HG03108 (cell line): ENCODE results near the gene ELAPOR2.
"Not testable (repeated sequence)": the region's sequence is repeated elsewhere in the genome, so short reads cannot be mapped to it uniquely, and the experiment has no call there.

Experiments
- ATAC-seq: cut with Tn5 transposase; IDR thresholded peaks from one replicate; pipeline ENCODE4 v1.9.1; 2021; ENCODE audit warnings: moderate library complexity; ENCODE audit not compliant: unreplicated experiment

The ELAPOR2 gene

GRCh38 chr7:87059525-87060287 lies at the start of gene ELAPOR2:
Gene ELAPOR2, minus strand, starts transcription at chr7:87059654. Its CDS starts 141 bp downstream, at chr7:87059513.
- peak; percentile 97 for ATAC-seq

- ATAC-seq, result no peak
These were observed 48.7 kb upstream of the ELAPOR2 start for GRCh38 chr7:87107949-87108776.

- no peak for ATAC-seq
These were observed 47.6 kb upstream of the ELAPOR2 start for GRCh38 chr7:87106974-87107612.

GRCh38 chr7:87105401-87105800 lies 45.9 kb upstream of the ELAPOR2 start:
- ATAC-seq, result no peak

- ATAC-seq, result no peak
These were observed 40.9 kb upstream of the ELAPOR2 start for GRCh38 chr7:87100326-87100725.

- not testable (repeated sequence) for ATAC-seq
These were observed 37.9 kb upstream of the ELAPOR2 start for GRCh38 chr7:87097375-87097774.

GRCh38 chr7:87094322-87094721 lies 34.9 kb upstream of the ELAPOR2 start:
- no peak for ATAC-seq

GRCh38 chr7:87092568-87093091 lies 33.2 kb upstream of the ELAPOR2 start:
- no peak for ATAC-seq

- no peak for ATAC-seq
These were observed 32.1 kb upstream of the ELAPOR2 start for GRCh38 chr7:87091487-87092066.

GRCh38 chr7:87083865-87084519 lies 24.5 kb upstream of the ELAPOR2 start:
- no peak for ATAC-seq

GRCh38 chr7:87082675-87083074 lies 23.2 kb upstream of the ELAPOR2 start:
- ATAC-seq, result no peak

GRCh38 chr7:87075671-87076404 lies 16.4 kb upstream of the ELAPOR2 start:
- ATAC-seq, result no peak

GRCh38 chr7:87067788-87068187 lies 8.3 kb upstream of the ELAPOR2 start:
- no peak for ATAC-seq

- ATAC-seq, result no peak
These were observed 759 bp upstream of the ELAPOR2 start for GRCh38 chr7:87060288-87060537.

- ATAC-seq, result peak; percentile 33
These were observed 520 bp downstream of the ELAPOR2 start for GRCh38 chr7:87058744-87059524.

- no peak for ATAC-seq
These were observed 2.2 kb downstream of the ELAPOR2 start for GRCh38 chr7:87057210-87057609.

GRCh38 chr7:87056346-87056745 lies 3.1 kb downstream of the ELAPOR2 start:
- no peak for ATAC-seq

GRCh38 chr7:87048839-87049238 lies 10.6 kb downstream of the ELAPOR2 start:
- no peak for ATAC-seq

- no peak for ATAC-seq
These were observed 13.0 kb downstream of the ELAPOR2 start for GRCh38 chr7:87046456-87046855.
